Smooth muscle cell of the brain vasculature (primary cell): ENCODE measurements around the gene SLMAP.
"Not testable (repeated sequence)": the region's sequence is repeated elsewhere in the genome, so short reads cannot be mapped to it uniquely, and the experiment has no call there.

ENCODE experiments used
- DNase-seq: peaks from one replicate; pipeline ENCODE4 v3.0.0-alpha.2; 2012; ENCODE audit warnings: low read depth, low spot score

The SLMAP gene

DNA sequence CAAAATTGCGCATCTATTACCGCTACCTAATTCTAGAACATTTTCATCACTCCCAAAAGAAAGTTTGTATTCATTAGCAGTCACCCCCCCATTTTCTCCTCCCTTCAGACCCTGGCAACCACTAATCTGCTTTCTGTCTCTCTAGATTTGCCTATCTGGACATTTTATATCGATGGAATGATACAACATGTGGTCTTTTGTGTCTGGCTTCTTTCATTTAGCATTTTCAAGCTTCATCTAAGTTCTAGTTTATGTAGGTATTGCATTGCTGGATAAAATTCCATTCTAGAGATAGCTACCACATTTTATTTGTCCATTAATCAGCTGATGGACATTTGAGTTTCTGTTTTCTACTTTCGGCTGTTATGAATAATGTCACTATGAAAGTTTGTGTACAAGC is 38.4 kb downstream of the SLMAP start:
- no peak for DNase-seq

DNA sequence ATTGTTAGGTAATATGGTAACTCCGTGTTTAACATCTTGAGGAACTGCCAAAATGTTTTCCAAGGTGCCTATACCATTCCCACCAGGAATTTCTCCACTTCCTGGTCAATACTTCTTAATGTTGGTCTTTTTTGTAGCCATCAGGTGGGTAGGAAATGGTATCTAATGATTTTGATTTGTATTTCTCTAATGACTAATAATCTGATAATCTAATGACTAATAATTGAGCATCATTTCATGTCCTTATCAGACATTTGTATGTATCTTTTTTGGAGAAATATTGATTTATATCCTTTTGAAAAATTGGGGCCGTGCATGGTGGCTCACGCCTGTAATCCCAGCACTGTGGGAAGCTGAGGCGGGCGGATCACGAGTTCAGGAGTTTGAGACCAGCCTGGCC is 38.8 kb downstream of the SLMAP start:
- no peak for DNase-seq

DNA sequence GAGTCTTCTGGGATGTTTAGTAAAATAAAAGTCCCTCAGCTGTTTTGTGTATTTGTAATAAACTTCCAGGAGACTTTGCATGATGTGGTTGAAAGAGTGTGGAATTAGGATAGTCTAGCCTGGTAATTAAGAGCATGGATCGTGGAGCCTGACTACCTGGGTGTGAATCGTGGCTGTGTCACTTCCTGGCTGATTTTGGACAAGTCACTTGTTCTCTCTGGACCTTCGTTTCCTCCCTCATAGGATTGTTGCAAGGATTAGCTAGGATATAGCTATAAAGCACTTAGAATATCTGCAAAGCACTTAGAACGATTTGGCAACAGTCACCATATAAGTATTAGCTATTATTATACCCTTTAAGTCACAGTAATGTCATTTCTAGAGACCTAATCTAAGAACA is 40.2 kb downstream of the SLMAP start:
- DNase-seq = no peak

DNA sequence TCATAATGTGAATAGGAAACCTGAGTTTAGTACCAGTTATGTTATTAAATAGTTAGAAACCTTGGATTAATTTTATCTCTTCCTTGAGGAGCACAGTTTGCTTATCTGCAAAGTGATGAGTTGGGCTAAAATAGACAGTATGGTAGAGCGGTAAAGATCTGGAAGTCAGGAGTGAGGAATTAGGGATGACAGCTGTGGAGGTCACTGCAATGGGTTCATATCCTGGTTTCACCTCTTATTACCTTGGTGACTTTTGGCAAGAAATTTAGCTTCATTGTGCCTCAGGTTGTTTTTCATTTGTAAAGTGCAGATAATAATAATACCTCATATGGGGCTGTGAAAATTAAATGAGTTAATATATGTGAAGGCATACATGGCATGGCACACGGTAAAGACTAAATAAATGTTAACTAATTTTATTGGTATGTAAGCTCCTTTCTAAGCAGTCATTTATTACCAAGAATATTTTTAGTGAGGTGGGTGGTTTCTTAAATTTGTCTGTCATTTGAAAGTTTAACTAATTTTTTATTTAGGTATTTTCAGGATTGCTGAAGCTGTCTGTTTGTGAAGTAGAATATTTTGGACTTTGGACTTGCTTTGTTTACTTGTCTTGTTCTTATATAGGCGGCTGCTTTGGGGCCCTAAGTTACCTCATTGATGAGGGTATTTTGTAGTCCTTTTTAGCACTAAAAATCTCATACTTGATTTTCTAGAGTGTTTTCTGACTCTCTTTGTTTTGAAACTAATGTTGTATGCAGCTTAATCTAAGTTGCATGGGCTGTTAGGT is 41.8 kb downstream of the SLMAP start:
- DNase-seq = no peak

DNA sequence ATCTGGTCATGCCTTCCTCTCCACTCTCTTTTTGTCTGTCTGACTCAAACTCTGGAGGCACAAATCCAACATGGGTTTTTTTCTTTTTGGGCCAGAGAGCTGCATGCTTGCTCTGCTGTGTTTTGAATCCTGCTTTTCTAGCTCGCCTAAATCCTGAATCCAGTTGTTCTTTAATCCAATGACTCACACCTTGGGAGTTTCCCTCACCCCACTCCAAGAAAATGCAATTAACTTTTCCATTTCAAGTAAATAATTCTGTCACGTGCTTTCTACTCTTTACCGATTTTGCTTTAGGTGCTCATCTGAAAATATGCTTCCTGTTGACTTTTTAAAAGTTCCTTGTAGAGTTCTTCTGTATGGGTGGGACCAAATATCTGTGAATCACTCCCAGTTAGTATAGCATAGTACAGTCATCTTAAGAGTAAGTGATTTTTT is 47.6 kb downstream of the SLMAP start:
- peak; percentile 32 for DNase-seq

DNA sequence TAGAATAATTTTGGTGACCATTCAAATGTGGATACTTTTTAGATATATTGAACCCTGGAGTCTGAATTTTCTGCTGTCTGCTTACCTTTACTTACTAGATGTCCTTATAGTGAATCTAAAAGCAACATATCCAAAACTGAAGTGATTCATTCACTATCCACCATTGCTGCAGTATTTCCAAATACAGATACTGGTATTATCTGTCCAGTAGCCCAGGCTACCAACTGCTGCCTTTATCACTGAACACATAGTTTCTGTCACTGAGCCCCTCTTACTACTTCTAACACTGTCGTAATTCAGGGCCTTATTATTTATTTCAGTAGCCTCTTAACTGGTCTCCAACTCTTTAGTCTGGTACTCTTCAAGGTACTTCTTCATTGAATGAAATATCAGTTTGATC is 49.2 kb downstream of the SLMAP start:
- DNase-seq = no peak

DNA sequence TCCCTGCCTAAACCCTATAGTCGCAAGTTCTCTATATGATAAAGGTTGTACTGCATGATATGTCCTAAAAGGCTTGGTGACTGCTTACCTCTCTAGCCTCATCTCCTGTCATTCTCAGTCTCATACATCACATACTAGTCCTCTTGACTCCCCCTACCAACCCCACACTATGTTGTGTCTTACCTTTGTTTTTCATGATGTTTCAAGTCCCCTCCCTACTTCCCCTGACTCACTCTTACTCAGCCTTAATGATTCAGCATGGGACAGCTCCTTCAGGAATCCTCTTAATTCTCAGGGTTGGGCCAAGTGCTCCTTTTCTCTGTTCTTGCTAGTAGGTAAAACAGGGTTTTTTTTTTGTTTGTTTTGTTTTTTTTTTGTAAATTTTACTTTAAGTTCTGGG is 49.6 kb downstream of the SLMAP start:
- DNase-seq = no peak

DNA sequence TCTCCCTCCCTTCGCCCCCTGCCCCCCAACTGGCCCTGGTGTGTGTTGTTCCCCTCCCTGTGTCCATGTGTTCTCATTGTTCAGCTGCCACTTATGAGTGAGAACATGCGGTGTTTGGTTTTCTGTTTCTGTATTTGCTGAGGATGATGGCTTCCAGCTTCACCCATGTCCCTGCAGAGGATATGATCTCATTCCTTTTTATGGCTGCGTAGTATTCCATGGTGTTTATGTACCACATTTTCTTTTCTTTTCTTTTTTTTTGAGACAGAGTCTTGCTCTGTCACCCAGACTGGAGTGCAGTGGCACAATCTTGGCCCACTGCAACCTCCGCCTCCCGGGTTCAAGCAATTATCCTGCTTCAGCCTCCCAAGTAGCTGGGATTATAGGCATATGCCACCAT is 50.1 kb downstream of the SLMAP start:
- not testable (repeated sequence) for DNase-seq

DNA sequence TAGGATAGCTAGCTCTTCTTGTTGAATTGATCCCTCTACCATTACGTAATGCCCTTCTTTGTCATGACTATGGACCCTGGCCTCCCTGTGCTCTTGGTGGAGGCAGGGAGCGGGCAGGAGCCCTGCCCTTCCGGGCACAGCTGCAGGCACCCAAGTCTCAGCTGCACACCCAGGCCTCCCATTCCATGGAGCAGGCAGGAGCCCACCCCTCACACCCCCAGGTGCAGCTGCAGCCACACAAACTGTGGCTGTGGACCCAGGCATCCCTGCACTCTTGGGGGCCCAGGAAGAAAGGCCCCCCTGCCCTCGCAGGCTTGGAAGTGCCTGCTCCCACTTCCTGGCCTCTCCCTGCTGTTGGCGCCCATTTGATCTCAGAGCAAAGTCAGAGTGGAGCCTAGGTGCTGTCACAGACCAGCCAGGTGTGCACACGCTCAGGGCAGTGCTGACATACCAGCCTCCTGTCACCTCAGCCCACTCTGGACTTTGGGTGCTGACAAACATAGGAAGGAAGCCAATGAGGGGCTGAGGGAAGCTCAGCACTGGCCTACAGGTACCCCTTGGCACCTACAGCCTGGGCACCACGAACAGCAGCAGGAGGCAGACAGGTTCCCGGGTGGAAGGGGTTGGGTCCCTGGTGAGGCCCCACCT is 53.0 kb downstream of the SLMAP start:
- no peak for DNase-seq

DNA sequence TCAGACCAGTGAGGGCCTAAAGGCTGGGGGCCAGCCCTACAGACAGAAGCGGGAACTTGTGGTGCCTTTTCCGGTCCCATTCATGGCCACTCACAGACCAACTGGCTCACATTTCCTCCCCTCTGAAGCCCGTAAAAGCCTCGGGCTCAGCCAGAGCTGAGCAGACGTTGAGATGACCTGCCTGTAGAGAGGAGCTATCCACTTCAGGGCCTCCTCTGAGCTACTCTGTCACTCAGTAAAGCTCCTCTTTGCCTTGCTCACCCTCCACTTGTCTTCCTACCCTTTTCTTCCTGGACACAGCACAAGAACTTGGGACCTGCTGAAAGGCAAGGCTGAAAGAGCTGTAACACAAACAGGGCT is 53.5 kb downstream of the SLMAP start:
- DNase-seq = no peak

DNA sequence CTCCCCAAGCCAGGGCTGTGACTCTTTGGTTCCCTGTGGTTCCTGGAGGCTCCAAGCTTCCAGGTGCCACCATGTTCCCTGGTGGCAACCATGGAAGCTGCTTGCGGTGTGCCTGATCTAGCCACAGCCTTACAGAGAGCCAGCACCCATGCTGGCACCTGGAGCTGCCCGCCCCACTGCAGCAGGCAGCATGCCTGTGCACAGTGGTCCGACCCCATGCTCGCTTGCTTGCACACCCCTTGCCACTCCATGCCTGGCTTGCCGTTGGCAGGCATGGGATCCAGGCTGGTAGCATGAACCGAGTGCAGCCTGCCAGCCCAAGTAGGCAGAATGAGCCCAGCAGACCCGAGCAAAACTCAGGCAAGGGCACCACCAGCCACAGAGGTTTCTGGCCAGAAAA is 53.9 kb downstream of the SLMAP start:
- no peak for DNase-seq

DNA sequence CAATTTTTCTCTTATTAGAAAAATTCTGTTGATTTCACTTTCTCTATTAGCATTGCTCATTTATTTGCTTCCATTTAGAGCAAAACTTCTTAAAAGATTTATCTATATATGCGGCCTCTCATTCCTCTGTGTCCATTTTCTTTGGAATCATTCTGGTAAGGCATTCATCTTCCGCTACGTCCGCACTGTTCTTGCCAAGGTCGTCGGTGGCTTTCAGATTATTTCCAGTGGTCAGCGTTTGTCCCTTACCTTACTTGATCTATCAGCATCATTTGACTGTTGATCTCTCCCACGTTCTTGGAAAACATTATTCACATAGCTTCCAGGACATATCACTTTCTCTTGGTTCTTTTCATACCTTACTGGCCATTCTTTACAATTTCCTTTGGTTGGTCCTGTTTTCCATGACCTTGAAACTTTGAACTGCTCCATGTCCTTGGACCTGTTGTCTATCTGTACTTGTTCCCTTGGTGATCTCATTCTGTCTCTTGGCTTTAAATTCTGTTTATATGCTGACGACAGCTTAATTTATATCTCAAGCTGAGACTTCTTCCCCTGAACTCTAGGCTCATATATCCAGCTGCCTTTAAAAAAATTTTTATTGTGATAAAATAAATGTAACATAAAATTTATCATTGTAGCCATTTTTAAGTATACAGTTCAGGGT is 54.5 kb downstream of the SLMAP start:
- DNase-seq = no peak

DNA sequence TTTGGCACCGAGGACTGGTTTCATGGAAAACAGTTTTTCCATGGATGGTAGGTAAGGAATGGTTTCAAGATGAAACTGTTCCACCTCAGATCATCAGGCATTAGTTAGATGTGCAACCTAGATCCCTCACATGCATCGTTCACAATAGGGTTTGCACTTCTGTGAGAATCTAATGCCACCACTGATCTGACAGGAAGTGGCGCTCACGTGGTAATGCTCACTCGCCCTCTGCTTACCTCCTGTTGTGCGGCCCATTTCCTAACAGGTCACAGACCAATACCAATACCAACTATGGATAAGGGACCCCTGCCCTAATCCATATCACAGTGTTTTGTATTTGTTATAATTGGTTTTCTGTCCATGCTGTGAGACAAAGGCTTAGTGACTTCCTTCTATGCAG is 58.9 kb downstream of the SLMAP start:
- DNase-seq = no peak

DNA sequence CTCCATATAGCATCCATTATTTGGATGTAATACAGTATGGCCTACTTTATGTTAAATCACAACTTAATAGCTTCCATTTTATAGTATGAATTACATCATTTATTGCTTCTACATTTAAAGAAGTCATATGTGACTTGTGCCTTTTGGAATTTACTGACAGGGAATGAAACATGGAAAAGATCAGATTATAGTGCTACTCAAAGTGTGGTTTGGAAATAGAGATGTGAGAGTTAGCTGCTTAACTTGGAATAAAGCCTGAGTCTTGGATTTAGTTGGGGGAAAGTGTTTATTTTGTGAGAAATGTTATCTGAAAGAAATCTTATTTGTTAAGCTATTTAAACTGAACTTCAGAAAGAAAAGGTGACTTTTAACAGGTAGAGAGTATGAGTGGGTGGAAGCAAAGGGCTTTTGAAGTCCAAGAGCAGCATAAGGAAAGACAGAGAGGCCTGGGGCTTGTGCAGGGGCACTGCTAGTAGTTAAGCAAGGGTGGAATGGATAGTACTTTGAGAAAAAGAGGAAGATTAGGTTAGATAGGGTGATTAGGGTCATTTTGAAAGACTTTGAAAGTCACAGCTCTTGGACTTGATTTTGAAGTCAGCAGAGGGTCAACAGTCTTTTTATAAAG is 60.5 kb downstream of the SLMAP start:
- DNase-seq = no peak

DNA sequence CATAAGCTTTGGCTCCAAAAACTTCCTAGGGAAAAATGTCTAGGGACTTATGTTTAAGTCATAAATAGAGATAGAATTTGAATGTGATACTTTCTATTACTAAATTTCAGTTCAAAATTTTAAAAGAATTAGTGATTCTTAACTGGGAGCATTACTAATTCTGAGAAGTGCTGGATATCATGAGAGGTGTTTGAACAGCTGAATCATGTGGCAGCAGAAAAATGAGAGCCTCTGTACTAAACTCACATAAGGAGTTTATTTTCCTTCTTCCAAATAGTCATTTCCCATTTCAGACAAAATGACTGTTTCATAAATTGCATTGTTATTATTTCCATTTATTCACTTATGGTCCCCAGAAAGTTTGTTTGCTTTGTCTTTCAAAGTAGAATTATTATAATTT is 62.7 kb downstream of the SLMAP start:
- DNase-seq = no peak

DNA sequence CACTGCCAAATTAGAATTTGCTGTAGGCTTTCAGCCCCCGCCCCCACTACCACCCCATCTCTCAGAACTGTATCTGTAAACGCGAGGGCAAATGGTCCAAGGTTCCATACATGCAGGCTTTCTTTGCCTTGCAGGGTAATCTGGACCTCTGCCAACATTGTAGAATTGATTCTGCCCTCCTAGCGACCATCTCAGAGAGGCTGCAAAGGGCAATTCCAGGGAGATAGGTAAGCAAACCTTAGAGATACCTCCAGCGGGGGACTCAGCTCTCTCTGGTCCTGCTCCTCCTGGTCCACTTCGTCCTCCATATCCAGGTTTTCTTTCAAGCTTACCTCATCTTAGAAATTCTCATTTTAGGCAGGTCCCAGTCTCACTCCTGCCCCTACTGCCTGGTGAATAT is 64.4 kb downstream of the SLMAP start:
- DNase-seq = no peak

DNA sequence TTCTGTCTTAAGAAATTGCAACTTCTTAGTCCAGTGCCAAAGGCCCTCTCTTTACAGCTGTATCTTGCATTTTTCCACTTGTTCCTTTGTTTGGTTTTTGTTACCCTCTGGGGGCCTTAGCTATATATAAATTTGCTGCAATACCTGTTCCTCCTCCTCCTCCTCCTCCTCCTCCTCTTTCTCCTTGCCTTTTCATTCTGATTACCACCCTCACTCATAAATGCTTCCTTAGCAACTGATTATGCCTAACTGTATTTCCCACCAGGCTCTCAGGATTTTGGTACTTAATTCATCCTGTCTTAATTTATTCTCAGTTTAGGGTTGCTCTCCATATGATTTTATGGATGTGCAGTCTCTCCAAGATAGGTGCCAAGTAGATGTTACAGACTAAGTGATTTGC is 65.7 kb downstream of the SLMAP start:
- DNase-seq = no peak

DNA sequence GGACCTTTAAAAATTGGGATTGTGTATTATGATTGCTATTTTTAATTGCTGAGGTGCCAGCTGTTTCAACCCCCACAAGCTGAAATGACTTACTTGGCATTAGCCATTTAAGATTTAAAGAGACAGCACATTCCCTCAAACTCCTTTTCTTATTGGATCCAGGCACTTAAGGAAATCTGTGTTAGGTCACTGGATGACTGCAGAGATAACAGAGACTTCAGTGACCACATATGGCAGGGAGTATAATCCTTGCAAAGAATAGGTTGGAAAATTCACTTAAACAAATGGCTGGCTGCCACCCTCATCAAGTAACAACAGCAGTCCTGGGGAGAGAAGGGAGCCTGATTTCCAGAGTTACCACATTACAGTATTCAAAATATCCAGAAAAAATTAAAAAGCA is 66.6 kb downstream of the SLMAP start:
- DNase-seq = no peak

DNA sequence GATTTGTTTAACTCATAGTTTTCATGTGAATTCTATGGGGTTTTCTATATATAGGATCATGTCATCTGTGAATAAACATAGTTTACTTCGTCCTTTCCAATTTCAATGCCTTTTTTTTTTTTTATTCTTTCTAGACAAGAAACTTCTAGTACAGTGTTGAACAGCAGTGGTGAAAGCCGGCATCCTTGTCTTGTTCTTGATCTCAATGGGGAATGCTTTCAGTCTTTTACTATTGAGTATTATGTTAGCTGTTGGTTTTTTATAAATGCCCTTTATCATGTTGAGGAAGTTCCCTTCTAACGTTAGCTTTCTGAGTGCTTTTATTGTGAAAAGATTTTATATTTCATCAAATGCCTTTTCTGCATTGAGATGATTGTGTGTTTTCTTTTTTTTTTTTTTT is 69.0 kb downstream of the SLMAP start:
- DNase-seq = no peak

DNA sequence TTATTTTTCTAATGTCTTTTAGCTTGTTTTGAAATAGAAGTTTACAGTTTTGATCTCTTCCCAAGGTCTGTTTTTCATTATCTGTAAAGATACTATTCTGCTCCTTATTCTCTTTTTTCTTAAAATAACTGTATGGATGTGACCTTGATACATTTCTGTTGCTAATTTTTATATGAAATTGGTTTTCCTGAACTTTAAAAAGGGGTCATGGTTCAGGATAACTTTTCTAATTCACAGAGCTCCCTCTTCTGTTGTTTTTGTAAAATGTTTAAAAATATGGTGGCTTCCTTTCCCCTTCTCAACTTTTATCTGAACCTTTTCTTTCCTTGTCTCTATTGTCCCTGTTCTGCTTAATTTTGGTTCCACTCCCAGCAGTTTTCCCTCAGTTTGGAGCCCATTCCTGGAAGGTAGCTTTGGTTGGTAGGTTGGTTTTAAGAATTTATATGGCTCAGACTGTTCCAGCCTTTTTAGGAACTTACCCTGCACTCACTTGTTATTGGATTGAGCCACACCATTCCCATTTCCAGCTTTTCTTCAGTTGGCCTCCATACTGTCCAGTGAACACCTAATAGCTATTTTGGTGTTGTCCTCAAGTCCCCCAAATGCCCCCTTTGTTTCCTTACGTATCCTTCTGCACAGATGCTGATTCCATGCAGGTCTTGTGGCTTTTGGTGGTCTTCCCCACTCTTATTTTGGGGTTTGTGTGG is 70.3 kb downstream of the SLMAP start:
- no peak for DNase-seq

DNA sequence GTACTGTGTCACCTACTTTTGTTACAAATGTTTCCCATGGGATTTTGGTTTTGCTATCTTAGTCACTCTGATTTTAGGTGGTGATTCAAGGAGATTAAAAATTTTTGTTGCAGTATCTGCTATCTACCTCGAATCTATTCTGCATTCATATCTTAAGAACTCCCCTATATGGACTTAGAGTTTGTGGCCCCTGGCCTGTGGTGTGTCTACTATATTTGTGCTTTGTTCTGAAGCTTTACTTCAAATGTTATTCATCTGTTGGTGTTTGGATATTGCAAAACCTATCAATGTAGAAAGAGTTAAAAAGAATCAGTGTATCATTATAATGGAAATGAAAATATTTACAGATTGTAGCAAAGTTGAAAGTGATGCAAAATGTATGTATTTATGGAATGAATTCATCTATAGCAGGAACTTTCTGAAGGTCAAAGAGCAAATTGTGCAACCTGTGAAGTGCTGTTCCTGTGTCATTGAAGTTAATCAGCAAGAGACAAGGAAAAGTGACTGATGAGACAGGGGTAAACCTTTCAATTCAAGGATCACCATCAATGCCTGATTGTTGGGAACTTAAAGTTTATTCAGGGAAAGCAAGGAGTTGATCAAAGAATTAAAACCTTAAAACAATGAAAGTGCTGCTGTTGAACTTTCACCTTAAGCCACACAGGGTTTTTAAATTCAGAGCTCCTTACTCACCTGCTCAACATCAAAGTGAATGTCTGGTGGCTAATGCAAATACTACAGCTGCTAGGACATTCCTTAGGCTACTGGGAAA is 71.0 kb downstream of the SLMAP start:
- DNase-seq = no peak
